HG03378 (cell line): ENCODE measurements around the gene TBX2.
"Not testable (repeated sequence)": the region's sequence is repeated elsewhere in the genome, so short reads cannot be mapped to it uniquely, and the experiment has no call there.

Source experiments
- ATAC-seq: cut with Tn5 transposase; IDR thresholded peaks from one replicate; pipeline ENCODE4 v1.9.1; 2021; ENCODE audit warnings: mild to moderate bottlenecking, moderate library complexity; ENCODE audit not compliant: unreplicated experiment

The TBX2 gene

DNA sequence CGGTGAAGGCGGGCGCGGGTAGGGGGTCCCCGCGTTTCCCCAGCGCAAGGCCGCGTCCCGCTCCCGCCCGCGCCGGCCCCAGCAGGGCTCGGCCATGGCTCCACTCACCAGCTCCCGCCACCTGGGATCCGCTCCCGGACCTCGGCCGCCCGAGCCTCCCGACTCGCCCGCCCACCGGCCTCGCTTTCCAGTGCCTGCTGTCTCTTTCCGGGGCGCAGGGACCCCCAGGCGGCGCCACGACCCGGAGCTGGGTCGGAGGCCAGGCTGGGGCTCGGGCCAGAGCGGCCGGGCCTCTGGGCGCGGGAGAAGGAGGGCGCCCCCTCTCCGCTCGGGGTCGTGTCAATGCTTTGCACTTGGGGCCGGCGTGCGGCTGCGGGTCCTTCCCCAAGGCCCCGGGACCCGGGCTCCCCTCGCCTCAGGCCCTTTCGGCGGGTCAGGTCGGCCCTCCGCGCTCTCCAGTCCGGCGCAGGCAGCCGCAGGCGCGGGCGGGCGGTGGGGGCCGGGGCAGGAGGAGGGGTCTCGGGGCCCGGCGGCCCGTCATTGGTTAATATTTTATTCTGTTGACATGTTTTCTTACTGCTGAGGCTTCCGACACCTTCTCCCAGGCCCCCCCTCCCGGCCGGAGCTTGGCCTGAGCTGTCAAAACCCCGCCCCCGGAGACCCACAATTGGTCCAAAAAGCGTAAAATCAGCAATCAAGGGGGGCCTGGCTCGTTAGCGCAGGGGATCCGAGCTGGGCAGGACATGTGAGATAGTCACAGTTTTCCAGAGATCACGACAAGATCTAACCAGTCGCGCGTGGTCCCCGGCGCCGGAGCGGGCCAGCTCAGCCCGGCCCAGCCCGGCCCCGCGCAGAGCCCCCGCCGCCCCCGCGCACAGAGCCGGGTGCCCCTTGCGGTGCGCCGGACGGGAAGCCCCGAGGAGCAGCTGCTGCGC is at the start of gene TBX2:
TBX2 (plus strand) TSS at position 713 of the 935 bp plus-strand sequence. CDS start 334 bp downstream, outside the sequence.
- ATAC-seq: no peak

DNA sequence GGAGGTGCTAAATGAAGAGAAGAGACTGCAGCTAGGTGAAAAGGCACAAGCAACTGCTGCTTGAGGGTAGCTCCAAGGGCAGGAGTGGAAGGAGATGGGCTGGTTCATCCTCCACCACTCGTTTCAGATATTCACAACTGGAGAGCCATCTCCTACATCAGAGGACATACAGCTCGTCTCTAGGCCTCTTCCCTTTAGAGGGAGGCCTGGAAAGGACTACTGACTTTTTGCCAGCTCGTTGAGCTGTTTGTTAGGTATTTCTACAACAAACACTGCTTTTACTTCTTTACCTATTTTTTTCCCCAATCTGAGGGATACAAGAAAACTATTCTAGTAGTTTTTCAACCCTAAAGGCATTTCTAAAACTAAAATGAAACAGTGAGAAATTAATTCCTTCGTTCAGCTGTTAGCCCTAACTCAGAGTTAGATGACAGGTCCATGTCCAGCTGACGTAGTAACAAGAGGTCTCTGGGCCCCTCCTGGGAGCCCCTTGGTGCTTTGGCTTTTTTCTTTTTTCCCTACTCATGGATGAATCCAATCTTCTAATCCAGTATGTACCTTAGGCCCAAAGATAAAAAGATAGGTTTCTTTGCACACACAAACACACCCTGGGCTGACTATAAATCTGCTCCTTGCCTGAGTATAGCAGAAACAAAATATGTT is 47.8 kb upstream of the TBX2 start:
- ATAC-seq: no peak

- ATAC-seq: no peak
Measured at GRCh38 chr17:61352408-61352770, 47.3 kb upstream of the TBX2 start.

GRCh38 chr17:61352781-61353491 is 46.7 kb upstream of the TBX2 start:
- no peak for ATAC-seq

DNA sequence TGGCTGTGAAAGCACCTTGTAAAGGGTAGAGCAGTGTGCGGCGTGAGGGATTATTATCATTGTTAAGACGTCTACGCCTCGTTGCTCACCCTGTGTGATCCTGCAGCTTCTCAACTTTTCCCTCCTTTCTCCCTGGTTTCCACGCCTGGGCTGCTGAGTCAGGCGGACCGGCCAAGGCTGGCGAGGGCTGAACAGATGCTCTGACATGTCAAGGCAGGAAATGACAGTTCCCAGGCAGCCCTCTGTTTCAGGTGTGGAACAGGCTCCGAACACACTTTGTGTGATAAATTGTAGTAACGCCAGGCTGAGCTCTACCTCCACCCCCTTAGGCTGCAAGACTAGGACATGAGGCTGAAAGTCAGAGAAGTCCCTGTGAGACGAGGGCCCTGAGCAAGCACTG is 46.0 kb upstream of the TBX2 start:
- no peak for ATAC-seq

DNA sequence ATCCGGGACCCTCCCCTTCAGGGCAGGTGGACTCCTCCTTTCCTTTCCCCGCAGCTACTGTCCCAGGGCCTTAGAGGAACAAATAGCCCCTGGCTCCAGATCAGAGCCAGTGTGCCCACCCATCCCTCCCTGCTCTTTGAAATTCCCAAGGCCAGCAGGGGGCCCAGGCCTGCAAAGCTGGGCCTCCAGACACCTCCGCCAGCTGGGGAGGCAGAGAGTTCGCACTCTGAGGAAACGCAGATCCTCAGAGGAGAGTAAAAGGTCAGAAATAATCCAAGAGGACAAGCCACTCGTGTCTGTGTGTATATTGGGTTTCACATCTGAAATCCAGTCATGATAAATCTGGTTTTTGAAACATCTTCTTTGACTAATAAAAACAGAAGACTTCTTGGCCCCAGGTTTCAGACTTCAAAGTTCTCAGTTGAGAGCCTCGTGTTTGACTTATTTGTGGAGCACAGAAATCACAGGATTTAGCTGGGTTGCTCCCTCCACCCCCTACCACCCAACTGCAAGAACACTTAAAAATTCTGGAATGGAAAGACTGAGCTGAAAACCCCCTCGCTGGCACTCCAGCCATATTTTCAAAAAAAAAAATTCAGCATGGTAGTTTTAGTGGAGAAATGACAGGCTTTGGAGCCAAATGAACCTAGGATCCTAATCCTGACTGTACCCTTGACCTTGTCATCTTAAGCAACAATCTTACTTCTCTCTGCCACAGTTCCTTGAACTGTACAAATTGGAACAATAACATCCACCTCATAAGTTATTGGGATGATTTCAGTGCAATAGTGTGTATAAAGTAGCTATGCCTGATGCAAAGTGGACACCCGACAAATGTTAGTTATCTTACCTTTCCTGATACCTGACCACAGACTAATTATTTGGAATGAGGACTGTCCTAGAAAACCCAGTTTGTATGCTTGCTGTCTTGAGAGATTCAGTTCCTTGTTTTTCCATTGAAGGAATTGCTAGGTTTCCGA is 44.5 kb upstream of the TBX2 start:
- ATAC-seq: no peak

- not testable (repeated sequence) for ATAC-seq
Measured at GRCh38 chr17:61357061-61357460, 42.6 kb upstream of the TBX2 start.

DNA sequence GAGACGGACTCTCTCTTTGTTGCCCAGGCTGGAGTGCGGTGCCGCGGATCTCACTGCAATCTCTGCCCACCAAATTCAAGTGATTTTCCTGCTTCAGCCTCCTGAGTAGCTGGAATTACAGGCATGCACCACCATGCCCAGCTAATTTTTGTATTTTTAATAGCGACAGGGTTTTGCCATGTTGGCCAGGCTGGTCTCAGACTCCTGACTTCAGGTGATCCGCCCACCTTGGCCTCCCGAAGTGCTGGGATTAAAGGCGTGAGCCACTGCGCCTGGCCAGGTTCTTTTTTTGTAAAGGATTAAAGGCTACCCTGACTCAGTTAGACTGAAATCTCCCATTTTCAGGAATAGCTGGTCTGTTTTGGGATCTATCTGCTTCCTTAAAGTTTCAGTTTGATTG is 40.1 kb upstream of the TBX2 start:
- ATAC-seq: not testable (repeated sequence)

- ATAC-seq: no peak
Measured at GRCh38 chr17:61360318-61360943, 39.2 kb upstream of the TBX2 start.

GRCh38 chr17:61361084-61361483 is 38.6 kb upstream of the TBX2 start:
- ATAC-seq: no peak

DNA sequence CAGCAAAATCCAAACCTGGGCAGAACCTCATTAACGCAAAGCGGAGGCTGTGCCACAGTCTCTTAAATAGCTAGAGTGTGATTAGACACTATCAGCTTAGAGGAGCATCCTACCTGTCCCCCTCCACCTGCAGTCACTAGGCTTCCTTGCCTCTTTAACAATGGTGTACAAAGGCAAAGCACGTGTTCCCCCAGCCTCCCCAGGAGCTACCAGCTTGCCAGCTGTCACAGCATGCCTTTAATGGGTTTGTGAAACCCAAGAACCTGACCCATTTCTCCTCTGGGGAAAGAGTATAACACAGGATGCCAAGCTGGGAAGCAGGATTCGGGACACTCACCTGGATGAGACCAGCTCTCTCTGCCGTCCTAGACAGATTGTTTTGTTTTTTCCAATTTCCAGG is 37.2 kb upstream of the TBX2 start:
- ATAC-seq: no peak

DNA sequence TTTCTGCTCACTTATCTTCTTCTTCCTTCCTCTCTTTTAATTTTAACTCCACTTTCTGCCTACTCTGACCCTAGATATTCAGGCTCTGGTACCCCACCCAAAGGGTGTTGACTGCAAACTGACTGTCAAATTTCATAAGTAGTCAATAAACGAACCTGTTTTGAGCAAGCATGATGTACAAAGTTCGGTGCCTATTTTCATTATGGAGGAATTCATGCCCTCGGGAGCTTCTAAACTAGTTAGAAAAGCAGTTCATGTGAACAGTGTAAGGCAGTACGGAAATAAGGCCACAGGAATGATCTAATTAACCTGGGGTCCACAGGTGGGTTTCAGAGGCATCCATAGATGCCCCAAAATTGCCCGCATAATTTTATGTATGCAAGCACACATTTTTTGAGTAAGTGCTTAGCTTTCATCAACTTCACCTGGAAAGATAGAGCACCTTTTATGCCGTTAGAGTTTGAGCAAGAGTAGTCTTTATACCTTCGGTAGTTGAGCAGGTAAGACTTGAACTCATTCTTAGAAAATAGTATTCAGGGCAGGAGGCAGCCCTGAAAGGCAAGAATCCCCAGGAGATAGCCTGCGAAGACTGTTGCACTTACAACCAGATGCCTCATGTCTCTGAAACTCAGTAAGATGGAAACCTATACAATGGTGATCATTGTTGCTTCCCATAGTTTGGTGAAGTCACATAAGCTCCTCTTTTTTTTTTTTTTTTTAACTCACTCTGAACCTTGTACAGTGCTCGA is 36.6 kb upstream of the TBX2 start:
- no peak for ATAC-seq

- no peak for ATAC-seq
Measured at GRCh38 chr17:61363601-61364462, 35.8 kb upstream of the TBX2 start.

- ATAC-seq: no peak
Measured at GRCh38 chr17:61364463-61364846, 35.2 kb upstream of the TBX2 start.

- no peak for ATAC-seq
Measured at GRCh38 chr17:61366076-61366714, 33.4 kb upstream of the TBX2 start.

DNA sequence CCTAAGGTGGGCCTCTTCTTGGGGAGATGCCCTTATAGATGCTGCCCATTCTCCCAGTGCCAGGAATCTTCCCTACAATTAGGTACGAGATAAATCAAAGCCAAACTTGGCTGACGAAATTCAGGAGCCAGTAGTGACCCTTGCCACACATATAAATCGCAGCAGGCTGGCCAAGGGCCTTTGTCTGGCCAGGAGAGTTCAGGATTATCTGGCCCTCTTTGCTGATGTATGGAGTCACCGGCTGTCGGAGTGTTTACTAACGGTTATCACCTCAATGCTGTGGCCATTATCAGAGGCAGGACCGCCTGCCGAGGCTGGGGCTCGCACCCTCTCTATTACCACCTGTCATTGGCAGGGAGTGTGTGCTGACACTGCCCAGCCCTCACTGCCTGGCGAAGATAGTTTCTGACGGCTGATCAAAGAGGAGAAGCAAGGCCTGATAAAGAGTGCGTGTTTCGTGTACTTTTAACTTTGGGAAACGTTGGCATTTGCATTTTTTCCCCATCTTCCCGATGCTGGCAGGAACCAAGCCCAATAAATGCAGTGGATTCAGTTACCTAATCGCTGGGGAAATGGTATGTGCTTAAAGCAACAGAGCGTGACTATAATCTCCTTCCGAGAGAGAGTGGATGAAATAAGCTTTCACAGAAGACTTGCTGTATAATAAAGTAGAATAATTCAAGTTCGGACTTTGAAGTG is 32.8 kb upstream of the TBX2 start:
- ATAC-seq: no peak
